IPS DF 6.9 (cell line): ENCODE data around the gene KEL.

Experiments
- DNase-seq: peaks from one replicate; pipeline ENCODE4 v3.0.0-alpha.2; 2013; ENCODE audit warnings: low read depth, low spot score
- H3K27ac ChIP-seq: one replicate; pipeline ENCODE4 v1.5.1; 2013; ENCODE audit warnings: low read length, control low read depth
- H3K27me3 ChIP-seq: 2 replicates; pipeline ENCODE4 v1.6.1; 2013; ENCODE audit warnings: mild to moderate bottlenecking, low read length; ENCODE audit not compliant: control insufficient read depth, insufficient read depth
- H3K36me3 ChIP-seq: 2 replicates; pipeline ENCODE4 v1.6.1; 2013; ENCODE audit warnings: low read length; ENCODE audit not compliant: control insufficient read depth, insufficient read depth
- H3K4me1 ChIP-seq: 2 replicates; pipeline ENCODE4 v1.6.1; 2013; ENCODE audit warnings: low read length; ENCODE audit not compliant: control insufficient read depth, insufficient read depth
- H3K4me3 ChIP-seq: 2 replicates; pipeline ENCODE4 v1.5.1; 2013; ENCODE audit warnings: mild to moderate bottlenecking, low read length
- H3K9me3 ChIP-seq: 2 replicates; pipeline ENCODE4 v1.6.1; 2013; ENCODE audit warnings: low read length, inconsistent platforms; ENCODE audit not compliant: control insufficient read depth, insufficient read depth
- WGBS: extraction: QIAGEN DNeasy Blood & Tissue Kit; methylation state at CpG from one replicate; pipeline ENCODE4 v1.1.7; 2013; ENCODE audit warnings: mixed read lengths, missing lambda C conversion rate; ENCODE audit not compliant: insufficient read length, insufficient coverage; 5-methylcytosine and 5-hydroxymethylcytosine counted together

Gene KEL

DNA sequence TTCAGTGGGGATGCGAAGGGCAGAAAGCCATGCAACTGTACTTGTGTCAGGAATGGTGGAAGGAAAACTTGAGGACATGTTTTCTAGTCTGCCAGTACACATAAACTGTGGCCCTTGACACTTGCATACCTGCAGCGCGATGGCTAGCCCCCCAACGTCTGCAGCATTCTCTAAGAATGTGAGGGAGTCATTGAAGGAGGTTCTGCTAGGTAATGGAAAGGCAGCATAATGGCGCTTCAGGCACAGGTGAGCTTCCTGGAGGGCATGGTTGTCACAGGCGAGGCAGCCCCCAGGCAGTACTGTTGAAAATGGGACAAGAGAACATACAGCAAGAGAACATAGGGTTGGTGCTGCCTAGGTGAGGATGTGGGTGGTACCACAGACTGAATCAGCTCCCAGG is 19.4 kb downstream of the KEL start:
- no peak for DNase-seq
- no peaks in the 10 kb centered on the region for H3K36me3 ChIP-seq
- no peaks in the 10 kb centered on the region for H3K27me3 ChIP-seq
- no peaks in the 10 kb centered on the region for H3K9me3 ChIP-seq
- no CpG with 5 or more reads among the region's 6 CpGs for WGBS
- H3K27ac ChIP-seq, result no peak overlapping the region
- no peak overlapping the region for H3K4me3 ChIP-seq
- no peaks in the 10 kb centered on the region; the same call in 1 of the 2 replicates for H3K4me1 ChIP-seq

DNA sequence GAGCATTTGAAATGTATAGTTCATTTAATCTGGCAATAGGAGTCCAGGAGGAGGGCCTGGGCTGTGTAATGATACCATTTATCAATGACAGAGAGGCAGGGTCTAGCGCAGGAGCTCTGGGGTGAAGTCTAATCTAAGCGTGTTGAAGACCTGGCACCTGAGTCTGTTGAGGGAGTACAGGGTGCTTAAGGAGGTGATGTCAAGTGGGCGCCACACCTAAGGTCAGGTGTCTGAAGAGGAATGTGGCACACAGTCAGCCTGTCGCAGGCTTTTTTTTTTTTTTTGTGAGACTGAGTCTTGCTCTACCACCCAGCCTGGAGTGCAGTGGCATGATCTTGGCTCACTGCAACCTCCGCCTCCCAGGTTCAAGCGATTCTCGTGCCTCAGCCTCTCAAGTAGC is 20.6 kb downstream of the KEL start:
- H3K27me3 ChIP-seq, result no peaks in the 10 kb centered on the region
- no peak for DNase-seq
- H3K4me1 ChIP-seq, result no peaks in the 10 kb centered on the region; the same call in 1 of the 2 replicates
- no peaks in the 10 kb centered on the region for H3K36me3 ChIP-seq
- no peak overlapping the region for H3K27ac ChIP-seq
- no CpG with 5 or more reads among the region's 7 CpGs for WGBS
- H3K9me3 ChIP-seq, result no peaks in the 10 kb centered on the region
- H3K4me3 ChIP-seq, result no peak overlapping the region

DNA sequence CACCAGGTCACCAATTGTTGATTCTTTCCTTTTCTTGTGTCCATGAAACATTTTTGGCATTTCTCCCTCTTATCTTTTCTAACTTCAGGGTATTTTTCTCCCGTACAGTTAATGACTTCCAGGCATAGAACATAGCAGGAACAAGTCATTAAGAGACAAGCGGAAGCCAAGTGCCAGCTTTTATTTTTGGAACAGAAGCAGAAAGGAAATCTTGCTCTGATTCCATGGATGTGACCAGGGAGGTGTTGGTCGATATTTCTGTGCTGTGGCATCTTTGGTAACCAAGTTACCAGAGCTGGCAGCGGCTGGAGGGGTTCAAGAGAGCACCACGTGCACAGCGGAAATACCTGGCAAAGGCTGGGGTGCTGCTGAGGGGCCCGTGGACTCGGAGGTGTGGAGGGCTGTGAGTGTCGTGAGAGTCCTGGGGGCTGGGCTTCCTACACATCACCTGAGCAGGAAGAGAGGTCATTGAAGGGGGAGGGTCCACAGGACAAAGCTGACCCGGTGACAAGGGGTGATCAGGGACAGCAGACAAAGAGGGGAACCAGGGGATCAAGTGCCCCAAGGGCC is 21.1 kb downstream of the KEL start:
- DNase-seq, result no peak
- Histone ChIP-seq H3K27ac (no peak overlapping the region), H3K4me3 (no peak overlapping the region), H3K4me1 (no peaks in the 10 kb centered on the region; the same call in 1 of the 2 replicates), H3K36me3 (no peaks in the 10 kb centered on the region), H3K27me3 (no peaks in the 10 kb centered on the region), H3K9me3 (no peaks in the 10 kb centered on the region)
- no CpG with 5 or more reads among the region's 10 CpGs for WGBS

DNA sequence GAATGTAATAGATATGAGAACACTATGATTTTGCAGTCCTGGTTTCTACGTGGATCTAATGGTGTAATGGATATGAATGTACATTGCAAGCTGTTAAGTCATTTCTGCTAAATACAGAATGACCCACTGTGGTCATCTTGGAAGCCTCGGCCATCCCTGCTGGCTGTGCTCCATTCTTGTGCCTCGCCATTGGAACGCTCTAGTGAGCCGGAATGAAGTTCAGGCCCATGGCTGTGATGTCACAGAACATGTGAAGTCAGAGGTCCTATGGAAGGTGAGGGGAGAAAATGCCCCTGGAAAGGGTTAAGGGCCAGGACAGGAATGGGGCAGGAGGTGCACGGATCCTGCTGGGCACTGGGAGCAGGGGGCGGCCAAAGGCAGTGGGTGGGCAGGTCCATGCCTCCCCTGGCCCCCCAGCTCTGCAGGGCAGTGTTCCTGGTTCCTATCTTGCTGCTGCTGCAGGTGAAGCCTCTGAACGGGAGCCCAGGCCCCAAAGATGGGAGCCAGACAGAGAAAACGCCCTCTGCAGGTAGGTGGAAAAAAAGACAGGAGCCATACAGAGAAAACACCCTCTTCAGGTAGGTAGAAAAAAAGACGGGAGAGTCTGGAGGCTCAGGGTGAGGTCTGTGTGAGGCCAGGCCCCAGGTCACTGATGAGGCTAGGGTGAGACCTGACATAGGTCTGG is 22.8 kb downstream of the KEL start, which contains the start of gene LLCFC1:
Gene LLCFC1 (plus strand): TSS at position 259 of the 685 bp plus-strand sequence. CDS start 138 bp downstream, at position 397.
- H3K4me3 ChIP-seq, result no peak within 1 kb of the TSS
- no peaks in the 10 kb centered on the region for H3K9me3 ChIP-seq
- peak; percentile 52 for DNase-seq
- no peaks in the 10 kb centered on the region; the same call in 1 of the 2 replicates for H3K4me1 ChIP-seq
- WGBS, result no CpG with 5 or more reads among the region's 10 CpGs
- H3K36me3 ChIP-seq, result no peaks in the 10 kb centered on the region
- no peak within 1 kb of the TSS for H3K27ac ChIP-seq
- no peaks in the 10 kb centered on the region for H3K27me3 ChIP-seq

DNA sequence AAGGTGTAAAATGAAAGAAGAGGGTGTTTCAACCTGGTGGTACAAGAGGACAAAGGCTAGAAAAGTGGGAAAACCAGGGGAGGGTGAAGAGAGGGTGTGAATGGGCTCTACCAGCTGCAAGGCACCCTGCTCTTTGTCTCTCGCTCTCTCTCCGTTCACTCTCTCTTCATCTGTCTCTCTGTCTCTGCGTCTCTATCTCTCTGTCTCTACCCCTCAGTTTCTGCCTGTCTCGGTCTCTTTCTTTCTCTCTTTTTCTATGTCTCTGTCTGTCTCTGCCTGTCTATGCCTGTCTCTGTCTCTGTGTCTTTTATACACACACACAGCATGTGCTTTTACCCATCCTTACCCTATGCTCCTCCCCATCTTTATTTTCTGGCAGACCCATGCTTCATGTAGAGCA is 23.6 kb downstream of the KEL start:
- no peaks in the 10 kb centered on the region for H3K27me3 ChIP-seq
- WGBS, result no CpG with 5 or more reads among the region's 4 CpGs

DNA sequence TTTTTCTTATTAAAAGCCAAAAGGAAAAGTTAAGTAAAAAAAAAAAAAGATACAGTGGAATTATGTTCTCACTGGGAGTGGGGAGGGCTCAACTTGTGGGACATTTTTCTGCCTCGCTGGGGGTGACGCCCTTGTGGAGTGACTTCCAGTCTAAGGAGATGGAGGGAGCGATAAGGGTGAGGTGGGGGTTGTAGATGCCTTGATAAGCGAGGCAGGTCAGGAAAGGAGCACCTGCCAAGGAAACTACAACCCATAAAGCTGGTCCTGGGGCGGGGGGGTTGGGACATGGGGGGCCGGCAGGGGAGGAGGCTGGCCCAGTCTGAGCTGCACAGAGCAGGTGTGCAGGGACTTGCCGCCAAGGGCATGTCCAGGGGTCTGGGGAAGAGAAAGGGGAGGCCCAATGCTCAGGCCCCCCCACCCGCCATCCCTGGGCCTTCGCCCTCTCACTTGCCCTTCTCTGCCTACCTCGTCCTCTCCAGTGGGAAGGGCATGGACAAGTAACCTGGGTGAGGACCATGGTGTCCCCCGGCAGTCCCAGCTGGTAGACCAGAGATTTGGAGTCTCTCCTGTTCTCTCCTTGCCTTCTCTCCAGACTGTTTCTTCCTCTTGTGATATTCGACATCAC is 26.1 kb downstream of the KEL start:
- Histone ChIP-seq H3K27ac (no peak overlapping the region), H3K9me3 (no peaks in the 10 kb centered on the region), H3K4me1 (peaks cover 2% of the 10 kb centered on the region), H3K36me3 (no peaks in the 10 kb centered on the region), H3K27me3 (no peaks in the 10 kb centered on the region), H3K4me3 (no peak overlapping the region)
- DNase-seq, result no peak
- no CpG with 5 or more reads among the region's 12 CpGs for WGBS

More for the DNA sequence above, 23.6 kb downstream of the KEL start:
- Histone ChIP-seq H3K27ac (no peak overlapping the region), H3K4me3 (no peak overlapping the region), H3K4me1 (no peaks in the 10 kb centered on the region; the same call in 1 of the 2 replicates), H3K9me3 (no peaks in the 10 kb centered on the region), H3K36me3 (no peaks in the 10 kb centered on the region)
- DNase-seq, result no peak

DNA sequence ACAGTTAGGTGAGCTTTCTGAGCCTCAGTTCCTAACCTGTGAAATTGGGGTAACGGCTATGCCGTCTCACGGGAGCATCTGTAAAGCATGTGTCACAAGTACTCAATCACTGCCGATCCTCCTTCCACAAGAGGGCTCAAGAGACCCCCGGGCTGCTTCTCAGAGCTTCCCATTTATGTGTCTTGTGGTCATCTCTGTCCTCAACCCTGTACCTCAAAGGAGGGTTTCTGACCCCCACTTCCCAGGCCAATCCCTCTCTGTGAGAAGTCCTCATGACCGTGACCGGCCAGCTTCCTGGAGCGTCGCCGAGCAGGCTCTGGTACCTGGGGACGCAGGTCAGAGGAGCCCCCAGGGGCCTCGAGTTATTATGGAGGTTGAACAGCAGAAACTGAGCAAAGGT is 28.1 kb downstream of the KEL start:
- Histone ChIP-seq H3K27ac (no peak overlapping the region), H3K9me3 (no peaks in the 10 kb centered on the region)
- no peak for DNase-seq

DNA sequence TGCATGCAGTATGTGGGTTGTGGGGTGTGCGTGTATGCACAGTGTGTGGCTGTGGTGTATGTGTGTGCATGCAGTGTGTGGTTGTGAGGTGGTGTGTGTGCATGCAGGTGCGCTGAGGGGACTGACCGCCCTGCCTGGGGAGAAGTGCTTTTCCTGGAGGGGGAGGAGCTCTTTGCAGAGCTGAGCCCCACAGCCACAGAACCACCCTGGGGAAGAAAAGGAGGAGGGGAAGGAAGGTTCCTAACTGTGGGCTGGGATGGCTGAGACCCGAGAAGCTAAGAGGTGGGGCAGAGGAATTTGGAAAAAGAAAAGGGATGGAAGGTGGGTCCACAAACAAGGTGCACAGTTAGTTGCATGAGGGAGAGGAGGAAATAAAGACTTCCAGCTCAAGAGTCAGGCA is 28.5 kb downstream of the KEL start, which contains the start of gene TRPV5:
Gene TRPV5 (minus strand): TSS at position 123 of the 400 bp plus-strand sequence. CDS start 287 bp downstream, outside the sequence.
- Histone ChIP-seq H3K36me3 (no peaks in the 10 kb centered on the region), H3K9me3 (no peaks in the 10 kb centered on the region), H3K4me3 (no peak within 1 kb of the TSS), H3K27me3 (no peaks in the 10 kb centered on the region), H3K27ac (no peak within 1 kb of the TSS), H3K4me1 (peaks cover 2% of the 10 kb centered on the region; the same call in 1 of the 2 replicates)
- WGBS, result no CpG with 5 or more reads among the region's 4 CpGs
- no peak for DNase-seq

More for the DNA sequence above, 28.1 kb downstream of the KEL start:
- H3K36me3 ChIP-seq, result no peaks in the 10 kb centered on the region
- WGBS, result no CpG with 5 or more reads among the region's 12 CpGs
- H3K4me3 ChIP-seq, result no peak overlapping the region
- H3K4me1 ChIP-seq, result peaks cover 2% of the 10 kb centered on the region; the same call in 1 of the 2 replicates
- H3K27me3 ChIP-seq, result no peaks in the 10 kb centered on the region

DNA sequence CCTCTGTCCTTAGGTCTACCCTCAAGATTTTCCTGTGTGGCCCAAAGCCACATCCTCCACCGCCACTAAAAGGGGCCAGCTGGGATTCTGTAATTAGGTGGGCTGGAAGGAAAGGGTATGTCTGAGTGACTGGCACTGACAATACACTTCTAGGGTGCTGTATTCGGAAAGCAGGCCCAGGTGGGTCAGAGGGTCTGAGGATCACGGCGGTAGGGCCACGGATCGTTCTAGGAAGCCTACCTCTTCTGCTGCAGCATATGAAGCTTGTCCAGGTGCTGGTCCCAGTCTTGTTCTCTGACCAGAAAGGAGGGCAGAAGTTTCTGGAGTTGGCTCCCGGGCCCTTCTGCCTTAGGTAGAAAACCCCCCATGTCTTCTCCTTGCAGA is 29.1 kb downstream of the KEL start:
- no CpG with 5 or more reads among the region's 7 CpGs for WGBS
- Histone ChIP-seq H3K27ac (no peak overlapping the region), H3K4me3 (no peak overlapping the region), H3K9me3 (no peaks in the 10 kb centered on the region), H3K27me3 (no peaks in the 10 kb centered on the region), H3K36me3 (no peaks in the 10 kb centered on the region), H3K4me1 (peaks cover 2% of the 10 kb centered on the region; the same call in 1 of the 2 replicates)
- no peak for DNase-seq

DNA sequence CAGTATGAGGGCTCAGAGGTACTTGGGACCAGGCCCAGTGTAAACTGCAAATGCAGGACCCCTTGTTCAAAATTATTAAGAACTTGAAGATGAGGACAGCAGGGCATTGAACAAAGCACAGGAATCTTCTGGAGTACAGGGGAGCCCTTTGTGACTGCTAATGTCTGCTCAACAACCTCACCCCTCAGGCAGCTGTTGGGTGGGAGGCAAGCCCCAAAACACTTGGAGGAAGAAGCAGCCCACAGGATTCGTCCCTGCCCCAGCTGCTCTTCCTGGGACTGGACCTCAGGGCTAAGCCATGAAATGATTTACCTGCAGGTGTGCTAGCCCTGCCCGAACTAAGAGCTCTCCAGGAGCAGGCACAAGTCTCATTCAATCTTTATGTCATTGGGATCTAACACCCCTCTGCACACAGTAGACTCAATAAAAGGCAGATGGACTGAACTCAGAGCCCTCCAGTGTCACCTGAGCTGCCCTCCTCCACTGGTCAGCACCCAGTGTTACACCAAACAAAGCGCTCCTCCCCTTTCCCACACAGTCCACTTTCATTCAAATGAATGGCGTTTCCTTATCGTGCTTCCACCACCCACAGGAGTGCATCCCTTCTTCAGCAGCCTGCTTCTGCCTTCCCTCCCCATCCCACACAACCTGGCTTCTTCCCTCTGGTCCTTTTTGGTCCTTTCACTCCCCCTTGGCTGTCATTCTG is 29.6 kb downstream of the KEL start:
- Histone ChIP-seq H3K27ac (no peak overlapping the region), H3K4me3 (no peak overlapping the region), H3K36me3 (no peaks in the 10 kb centered on the region), H3K27me3 (no peaks in the 10 kb centered on the region), H3K9me3 (no peaks in the 10 kb centered on the region), H3K4me1 (peaks cover 2% of the 10 kb centered on the region; the same call in 1 of the 2 replicates)
- no CpG with 5 or more reads among the region's 5 CpGs for WGBS
- no peak for DNase-seq
